Gastrocnemius medialis (tissue), 4 donors: Measurements from ENCODE around the gene MEGF10.

Experiments
- POLR2A ChIP-seq, 2 donors: fragments of 450-650 bp; IDR thresholded peaks; one replicate each; pipeline ENCODE4 v1.6.1; 2017; ENCODE audit warnings: antibody characterized with exemption in 2 of 2, mild to moderate bottlenecking in 2 of 2, moderate library complexity in 2 of 2
- TF ChIP-seq, protein P1 (sequence below), 5 experiments: fragments of 450-650 bp in 3 of 5; fragments of 200-600 bp in 2 of 5; sonication (generic) in 2 of 5; IDR thresholded peaks in 4 of 5; conservative IDR thresholded peaks in 1 of 5; 1 replicate in 4 of 5; 2 replicates in 1 of 5; pipeline ENCODE4 v1.5.1; 2016 to 2019; ENCODE audit warnings: antibody characterized with exemption in 5 of 5, mild to moderate bottlenecking in 3 of 5, moderate library complexity in 3 of 5

GRCh38 chr5:127377651-127378050 lies 87.1 kb downstream of the MEGF10 start:
- TF ChIP-seq, protein P1, sequence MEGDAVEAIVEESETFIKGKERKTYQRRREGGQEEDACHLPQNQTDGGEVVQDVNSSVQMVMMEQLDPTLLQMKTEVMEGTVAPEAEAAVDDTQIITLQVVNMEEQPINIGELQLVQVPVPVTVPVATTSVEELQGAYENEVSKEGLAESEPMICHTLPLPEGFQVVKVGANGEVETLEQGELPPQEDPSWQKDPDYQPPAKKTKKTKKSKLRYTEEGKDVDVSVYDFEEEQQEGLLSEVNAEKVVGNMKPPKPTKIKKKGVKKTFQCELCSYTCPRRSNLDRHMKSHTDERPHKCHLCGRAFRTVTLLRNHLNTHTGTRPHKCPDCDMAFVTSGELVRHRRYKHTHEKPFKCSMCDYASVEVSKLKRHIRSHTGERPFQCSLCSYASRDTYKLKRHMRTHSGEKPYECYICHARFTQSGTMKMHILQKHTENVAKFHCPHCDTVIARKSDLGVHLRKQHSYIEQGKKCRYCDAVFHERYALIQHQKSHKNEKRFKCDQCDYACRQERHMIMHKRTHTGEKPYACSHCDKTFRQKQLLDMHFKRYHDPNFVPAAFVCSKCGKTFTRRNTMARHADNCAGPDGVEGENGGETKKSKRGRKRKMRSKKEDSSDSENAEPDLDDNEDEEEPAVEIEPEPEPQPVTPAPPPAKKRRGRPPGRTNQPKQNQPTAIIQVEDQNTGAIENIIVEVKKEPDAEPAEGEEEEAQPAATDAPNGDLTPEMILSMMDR (IDR thresholded peaks at IDR 0.05 in 4 of 5, conservative IDR thresholded peaks at IDR 0.05 in 1 of 5), result no peak
- no peak for TF ChIP-seq POLR2A (IDR thresholded peaks at IDR 0.05)
